Stimulated activated naive CD8-positive, alpha-beta T cell treated with anti-CD3 and anti-CD28 coated beads, Interleukin-15, Interleukin-2, amounts not matched to agents 100 U/mL and 50 U/mL, for 24 hours (primary cell): Measurements from ENCODE around the gene SALL1.

ENCODE experiments used
- ATAC-seq: fragments of 150-1000 bp; cut with Tn5 transposase; one replicate; pipeline ENCODE4 v1.10.0; 2021
- DNase-seq: peaks from one replicate; pipeline ENCODE4 v3.0.0; 2021

Gene SALL1

GRCh38 chr16:51141106-51141505 is 10.0 kb downstream of the SALL1 start:
- ATAC-seq = no peak
- no peak for DNase-seq

GRCh38 chr16:51140112-51140511 is 11.0 kb downstream of the SALL1 start:
- DNase-seq = no peak
- no peak for ATAC-seq

- no peak for ATAC-seq
- DNase-seq = no peak
These were observed 11.5 kb downstream of the SALL1 start for GRCh38 chr16:51139568-51139967.

- ATAC-seq (no peak), DNase-seq (no peak)
These were observed 12.9 kb downstream of the SALL1 start for GRCh38 chr16:51138178-51138577.

- DNase-seq = no peak
- ATAC-seq = no peak
These were observed 14.0 kb downstream of the SALL1 start for GRCh38 chr16:51137097-51137496.

- ATAC-seq = no peak
- DNase-seq = no peak
These were observed 16.2 kb downstream of the SALL1 start for GRCh38 chr16:51134876-51135275.

GRCh38 chr16:51134269-51134812 is 16.7 kb downstream of the SALL1 start:
- DNase-seq = no peak
- ATAC-seq = no peak

GRCh38 chr16:51133688-51134087 is 17.4 kb downstream of the SALL1 start:
- ATAC-seq (no peak), DNase-seq (no peak)

GRCh38 chr16:51133183-51133582 is 17.9 kb downstream of the SALL1 start:
- DNase-seq = no peak
- ATAC-seq = no peak

- ATAC-seq = no peak
- no peak for DNase-seq
These were observed 18.5 kb downstream of the SALL1 start for GRCh38 chr16:51132490-51133115.

GRCh38 chr16:51131619-51132018 is 19.5 kb downstream of the SALL1 start:
- DNase-seq (no peak), ATAC-seq (no peak)

GRCh38 chr16:51129105-51129504 is 22.0 kb downstream of the SALL1 start:
- DNase-seq = no peak
- no peak for ATAC-seq

- ATAC-seq (no peak), DNase-seq (no peak)
These were observed 25.1 kb downstream of the SALL1 start for GRCh38 chr16:51125992-51126391.

- no peak for ATAC-seq
- no peak for DNase-seq
These were observed 26.2 kb downstream of the SALL1 start for GRCh38 chr16:51124896-51125295.

- DNase-seq (no peak), ATAC-seq (no peak)
These were observed 29.2 kb downstream of the SALL1 start for GRCh38 chr16:51121850-51122249.

GRCh38 chr16:51120730-51121347 is 30.2 kb downstream of the SALL1 start:
- no peak for ATAC-seq
- no peak for DNase-seq

- ATAC-seq (no peak), DNase-seq (no peak)
These were observed 30.9 kb downstream of the SALL1 start for GRCh38 chr16:51119973-51120729.

GRCh38 chr16:51119556-51119955 is 31.5 kb downstream of the SALL1 start:
- ATAC-seq (no peak), DNase-seq (no peak)

GRCh38 chr16:51116353-51116752 is 34.7 kb downstream of the SALL1 start:
- ATAC-seq = no peak
- DNase-seq = no peak

GRCh38 chr16:51114382-51114781 is 36.7 kb downstream of the SALL1 start:
- DNase-seq (no peak), ATAC-seq (no peak)

- ATAC-seq = no peak
- DNase-seq = no peak
These were observed 37.6 kb downstream of the SALL1 start for GRCh38 chr16:51113236-51114125.

GRCh38 chr16:51112323-51112722 is 38.7 kb downstream of the SALL1 start:
- DNase-seq = no peak
- ATAC-seq = no peak
